GM12878 (cell line): Measurements from ENCODE around the gene PHRF1. TPM values are rescaled to one million over a fixed set of nuclear protein-coding genes. Genes with fewer than 3 reads are reported as not detected.

Experiments
- ATAC-seq: fragments of 200-7000 bp; cut with Tn5 transposase; 3 replicates; pipeline ENCODE4 v1.9.1; 2020; ENCODE audit warnings: mild to moderate bottlenecking, moderate library complexity
- BruUV-seq: library from RNA; stranded (reverse); fragments of 400-500 nt; replicated peaks from 2 replicates; lab custom pipeline; 2021; lab: Mats Ljungman, UMichigan
- CTCF ChIA-PET: fragments of 300-600 bp; sonication (Branson Sonifier 250); formaldehyde crosslinking; extraction: SDS; loops from one replicate; lab custom pipeline; 2021; ENCODE audit warnings: inconsistent platforms; lab: Yijun Ruan, JAX
- POLR2A ChIA-PET: fragments of 350-600 bp; formaldehyde crosslinking; extraction: SDS; loops from one replicate; lab custom pipeline; 2021; ENCODE audit warnings: inconsistent platforms; lab: Charles Lee
- RAD21 ChIA-PET: fragments of 300-600 bp; sonication (Branson Sonifier 250); formaldehyde crosslinking; loops from one replicate; lab custom pipeline; 2023; ENCODE audit warnings: antibody characterized with exemption; ENCODE audit not compliant: unreplicated experiment; lab: Charles Lee
- SMC1A ChIA-PET: fragments of 300-600 bp; sonication (Branson Sonifier 250); formaldehyde crosslinking; loops from one replicate; lab custom pipeline; 2023; ENCODE audit not compliant: unreplicated experiment, uncharacterized antibody; lab: Charles Lee
- DNase-seq: peaks from one replicate; pipeline ENCODE4 v3.0.0-alpha.2; 2011; ENCODE audit warnings: low read depth, low spot score
- FAIRE-seq: peaks from 3 replicates; lab custom pipeline; 2011; peaks lifted over from hg19 to GRCh38; lab: Jason Lieb, UNC
- H2AFZ ChIP-seq: 2 replicates; pipeline ENCODE4 v1.6.0; 2011; ENCODE audit warnings: low read depth, low read length, control low read depth; ENCODE audit not compliant: control insufficient read depth
- H3K27ac ChIP-seq: 2 replicates; pipeline ENCODE4 v1.5.1; 2011; ENCODE audit warnings: control low read depth; ENCODE audit not compliant: control insufficient read depth, insufficient read depth
- H3K27me3 ChIP-seq, 2 experiments: replicated peaks in 1 of 2; 2 replicates each; pipeline versions ENCODE4 v1.6.0 to v1.6.1; 2011; ENCODE audit warnings: low read length in 1 of 2; ENCODE audit not compliant: control insufficient read depth in 2 of 2, insufficient read depth in 2 of 2
- H3K36me3 ChIP-seq, 2 experiments: 2 replicates each; pipeline ENCODE4 v1.5.1; 2011; ENCODE audit warnings: low read length in 1 of 2; ENCODE audit not compliant: control insufficient read depth in 2 of 2, insufficient read depth in 2 of 2
- H3K4me1 ChIP-seq: 2 replicates; pipeline ENCODE4 v1.6.1; 2011; ENCODE audit warnings: mild to moderate bottlenecking, low read length, moderate library complexity, mixed read lengths; ENCODE audit not compliant: control insufficient read depth, insufficient read depth
- H3K4me2 ChIP-seq: 2 replicates; pipeline ENCODE4 v1.6.0; 2011; ENCODE audit warnings: control low read depth; ENCODE audit not compliant: control insufficient read depth, insufficient read depth
- H3K4me3 ChIP-seq: fragments of 200-600 bp; sonication (generic); 2 replicates; pipeline ENCODE4 v1.5.1; 2016
- H3K79me2 ChIP-seq: 2 replicates; pipeline ENCODE4 v1.6.0; 2011; ENCODE audit warnings: low read length; ENCODE audit not compliant: control insufficient read depth, insufficient read depth
- H3K9ac ChIP-seq: 2 replicates; pipeline ENCODE4 v1.8.0; 2011; ENCODE audit warnings: low read length, control low read depth, mixed read lengths; ENCODE audit not compliant: control insufficient read depth, insufficient read depth
- H3K9me3 ChIP-seq: replicated peaks from 3 replicates; pipeline ENCODE4 v1.5.1; 2011; ENCODE audit warnings: mild to moderate bottlenecking, low read length; ENCODE audit not compliant: control insufficient read depth, insufficient read depth
- H4K20me1 ChIP-seq: 2 replicates; pipeline ENCODE4 v1.6.0; 2011; ENCODE audit not compliant: control insufficient read depth, insufficient read depth
- CREB1 ChIP-seq: IDR thresholded peaks from 2 replicates; pipeline ENCODE4 v1.6.1; 2012; ENCODE audit warnings: low read depth, mild to moderate bottlenecking, inconsistent platforms
- EP300 ChIP-seq, 2 experiments: fragments of 150-350 bp in 1 of 2; IDR thresholded peaks; 2 replicates each; pipeline ENCODE4 v1.6.1; 2011 to 2012; ENCODE audit warnings: low read depth in 2 of 2, low read length in 2 of 2, borderline replicate concordance in 1 of 2, improper control_type of control experiment in 1 of 2, inconsistent platforms in 1 of 2; ENCODE audit not compliant: control insufficient read depth in 1 of 2
- HDAC6 ChIP-seq: fragments of 200-600 bp; sonication (generic); IDR thresholded peaks from one replicate; pipeline ENCODE4 v1.8.0; 2017; ENCODE audit warnings: antibody characterized with exemption; ENCODE audit not compliant: unreplicated experiment
- MTA3 ChIP-seq: IDR thresholded peaks from 2 replicates; pipeline ENCODE4 v1.6.1; 2012; ENCODE audit warnings: low read length, inconsistent platforms, borderline replicate concordance
- ZZZ3 ChIP-seq: IDR thresholded peaks from 2 replicates; pipeline ENCODE4 v1.6.1; 2011; ENCODE audit warnings: low read depth; ENCODE audit not compliant: control insufficient read depth, insufficient read length
- WGBS: methylation state at CpG from one replicate; pipeline ENCODE4 v1.1.6; 2016; ENCODE audit warnings: low lambda C conversion rate; ENCODE audit not compliant: insufficient replicate concordance, insufficient coverage; ENCODE audit errors: missing lambda C conversion rate; 5-methylcytosine and 5-hydroxymethylcytosine counted together
- in situ Hi-C: fragments of 300-500 bp; cut with MboI; formaldehyde crosslinking; loops from 9 replicates; pipeline ENCODE4 v1.14.3; 2018; ENCODE audit warnings: mixed read lengths
- intact Hi-C: fragments of 100-400 bp; cut with micrococcal nuclease; formaldehyde crosslinking; loops from one replicate; pipeline ENCODE4 v1.14.2; 2022; ENCODE audit not compliant: unreplicated experiment
- polyA plus RNA-seq, 11 experiments: library from polyadenylated mRNA; depleted of rRNA in 4 of 11; unstranded in 6 of 11; stranded (reverse) in 5 of 11; fragments of >200 nt; fragmentation: Nextera tagmentation in 4 of 11; fragmentation: Illumina TruSeq in 1 of 11; extraction: Ambion mirVana in 4 of 11; extraction: Trizol in 1 of 11; gene quantifications; 1 replicate in 1 of 11; 2 replicates in 10 of 11; pipeline versions ENCODE4 v1.2.1 to v1.2.3, GENCODE V29; 2011 to 2016; ENCODE audit warnings: inconsistent platforms in 2 of 11, missing spikeins in 2 of 11, low read depth in 1 of 11
- total RNA-seq, 4 experiments: library from RNA; depleted of rRNA in 3 of 4; stranded (reverse); fragments of >200 nt in 3 of 4; fragmentation: Illumina TruSeq in 1 of 4; extraction: Trizol in 1 of 4; gene quantifications; 2 replicates each; pipeline versions ENCODE4 v1.2.1 to v1.2.3, GENCODE V29; 2013 to 2021
- TF ChIP-seq, protein P1 (sequence below): fragments of 150-350 bp; IDR thresholded peaks from 2 replicates; pipeline ENCODE4 v1.6.1; 2016; ENCODE audit warnings: low read depth, low read length
- TF ChIP-seq, protein P2 (sequence below): fragments of 150-350 bp; IDR thresholded peaks from 2 replicates; pipeline ENCODE4 v1.6.1; 2014; ENCODE audit warnings: mild to moderate bottlenecking, low read depth, low read length

The PHRF1 gene
- total and polyA plus RNA-seq, 10 of the 15 experiments (the other 5 are each of a cell fraction or from before 2014, with no cell fraction given) = 0.13 to 43.5 (median 15.1) TPM

DNA sequence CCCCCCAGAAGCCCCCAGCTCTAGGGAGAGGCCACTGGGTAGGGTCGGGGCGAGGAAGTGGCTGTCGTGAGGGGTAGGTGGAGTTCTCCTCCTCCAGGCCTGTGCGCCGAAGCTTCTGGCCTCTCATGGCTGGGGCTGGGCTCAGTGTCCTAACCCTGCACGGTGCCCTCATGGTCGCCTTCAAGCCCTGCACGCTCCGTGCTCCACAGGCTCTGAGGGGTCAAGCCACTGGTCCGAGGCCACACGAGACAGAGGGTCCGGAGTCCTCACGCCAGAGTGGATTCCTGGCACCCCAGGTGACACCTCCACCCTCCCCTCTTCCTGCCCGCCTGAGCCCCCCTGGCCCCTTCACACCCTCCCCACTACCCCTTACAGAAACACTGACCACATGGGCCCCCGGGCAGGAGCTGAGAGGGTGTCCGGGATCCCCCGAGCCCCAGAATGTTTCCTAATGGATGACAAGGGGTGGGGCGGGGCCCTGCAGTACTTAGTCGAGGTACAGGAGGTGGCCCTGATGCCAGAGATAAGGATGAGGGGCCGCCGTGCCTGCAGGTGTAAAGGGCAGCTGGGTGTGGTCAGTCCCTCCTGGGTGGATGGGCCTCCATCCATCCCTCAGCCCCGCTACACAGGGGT, 49.5 kb downstream of the PHRF1 start (continued):
- TF ChIP-seq, protein P1, sequence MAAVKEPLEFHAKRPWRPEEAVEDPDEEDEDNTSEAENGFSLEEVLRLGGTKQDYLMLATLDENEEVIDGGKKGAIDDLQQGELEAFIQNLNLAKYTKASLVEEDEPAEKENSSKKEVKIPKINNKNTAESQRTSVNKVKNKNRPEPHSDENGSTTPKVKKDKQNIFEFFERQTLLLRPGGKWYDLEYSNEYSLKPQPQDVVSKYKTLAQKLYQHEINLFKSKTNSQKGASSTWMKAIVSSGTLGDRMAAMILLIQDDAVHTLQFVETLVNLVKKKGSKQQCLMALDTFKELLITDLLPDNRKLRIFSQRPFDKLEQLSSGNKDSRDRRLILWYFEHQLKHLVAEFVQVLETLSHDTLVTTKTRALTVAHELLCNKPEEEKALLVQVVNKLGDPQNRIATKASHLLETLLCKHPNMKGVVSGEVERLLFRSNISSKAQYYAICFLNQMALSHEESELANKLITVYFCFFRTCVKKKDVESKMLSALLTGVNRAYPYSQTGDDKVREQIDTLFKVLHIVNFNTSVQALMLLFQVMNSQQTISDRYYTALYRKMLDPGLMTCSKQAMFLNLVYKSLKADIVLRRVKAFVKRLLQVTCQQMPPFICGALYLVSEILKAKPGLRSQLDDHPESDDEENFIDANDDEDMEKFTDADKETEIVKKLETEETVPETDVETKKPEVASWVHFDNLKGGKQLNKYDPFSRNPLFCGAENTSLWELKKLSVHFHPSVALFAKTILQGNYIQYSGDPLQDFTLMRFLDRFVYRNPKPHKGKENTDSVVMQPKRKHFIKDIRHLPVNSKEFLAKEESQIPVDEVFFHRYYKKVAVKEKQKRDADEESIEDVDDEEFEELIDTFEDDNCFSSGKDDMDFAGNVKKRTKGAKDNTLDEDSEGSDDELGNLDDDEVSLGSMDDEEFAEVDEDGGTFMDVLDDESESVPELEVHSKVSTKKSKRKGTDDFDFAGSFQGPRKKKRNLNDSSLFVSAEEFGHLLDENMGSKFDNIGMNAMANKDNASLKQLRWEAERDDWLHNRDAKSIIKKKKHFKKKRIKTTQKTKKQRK = no peak

DNA sequence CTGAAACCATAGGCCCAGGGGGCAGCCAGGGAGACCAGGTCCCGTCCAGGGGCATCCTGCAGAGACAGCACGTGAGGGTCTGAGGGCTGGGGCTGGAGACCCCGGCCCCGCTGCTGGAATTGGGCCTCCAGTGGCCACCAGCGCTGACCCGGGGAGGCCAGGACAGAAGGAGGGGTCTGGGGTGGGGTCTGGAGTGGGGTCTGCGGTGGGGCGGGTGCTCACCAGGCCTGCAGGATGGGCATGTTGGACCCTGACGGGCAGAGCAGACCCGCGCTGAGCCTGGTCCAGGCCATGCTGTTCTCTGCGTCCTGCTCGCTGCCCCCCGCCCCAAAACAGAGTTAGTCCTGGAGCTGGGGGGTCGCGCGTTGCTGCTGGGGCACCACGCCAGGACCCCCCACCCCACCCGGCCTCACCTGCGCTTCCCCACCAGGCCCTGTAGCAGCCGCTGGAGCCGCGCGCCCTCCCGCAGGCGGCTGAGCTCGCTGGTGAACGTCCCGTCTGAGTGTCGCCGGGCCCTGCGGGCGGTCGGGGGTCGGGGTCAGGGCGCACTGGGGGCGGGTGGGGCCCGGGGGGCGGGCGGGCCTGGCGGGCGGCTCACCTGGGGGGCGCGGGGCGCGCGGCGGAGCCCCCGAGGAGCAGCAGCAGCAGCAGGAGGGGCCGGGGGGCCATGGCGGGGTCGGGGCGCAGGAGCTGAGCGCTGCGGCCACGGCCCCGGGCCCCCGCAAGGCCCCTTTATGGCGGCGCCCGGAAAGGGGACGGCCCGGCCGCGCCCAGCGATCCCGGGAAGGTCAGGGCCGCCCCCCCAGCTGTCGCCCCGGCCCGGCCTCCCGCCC, 50.4 kb downstream of the PHRF1 start, which contains the start of gene SCT:
Gene SCT (minus strand): TSS at position 707 of the 833 bp plus-strand sequence. CDS start 38 bp downstream, at position 669.
- TF ChIP-seq CREB1 (no peak), MTA3 (no peak), EP300 (IDR thresholded peaks at IDR 0.05; ENCODE audit: borderline replicate concordance in 1 of 2, control insufficient read depth in 1 of 2, low read depth in 2 of 2, low read length in 2 of 2) (no peak), ZZZ3 (no peak), HDAC6 (no peak)
- TF ChIP-seq, protein P2, sequence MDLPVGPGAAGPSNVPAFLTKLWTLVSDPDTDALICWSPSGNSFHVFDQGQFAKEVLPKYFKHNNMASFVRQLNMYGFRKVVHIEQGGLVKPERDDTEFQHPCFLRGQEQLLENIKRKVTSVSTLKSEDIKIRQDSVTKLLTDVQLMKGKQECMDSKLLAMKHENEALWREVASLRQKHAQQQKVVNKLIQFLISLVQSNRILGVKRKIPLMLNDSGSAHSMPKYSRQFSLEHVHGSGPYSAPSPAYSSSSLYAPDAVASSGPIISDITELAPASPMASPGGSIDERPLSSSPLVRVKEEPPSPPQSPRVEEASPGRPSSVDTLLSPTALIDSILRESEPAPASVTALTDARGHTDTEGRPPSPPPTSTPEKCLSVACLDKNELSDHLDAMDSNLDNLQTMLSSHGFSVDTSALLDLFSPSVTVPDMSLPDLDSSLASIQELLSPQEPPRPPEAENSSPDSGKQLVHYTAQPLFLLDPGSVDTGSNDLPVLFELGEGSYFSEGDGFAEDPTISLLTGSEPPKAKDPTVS = no peak
- no peaks in the 10 kb centered on the region for H3K27me3 ChIP-seq
- no peak for DNase-seq
- WGBS = 20% methylated on average over 15 of the region's 72 CpGs
- ChIA-PET POLR2A (no interaction called here), CTCF (no interaction called here), RAD21 (no interaction called here), SMC1A (no interaction called here)
- no peak within 1 kb of the TSS for H3K4me3 ChIP-seq
- H3K9ac ChIP-seq = no peak within 1 kb of the TSS
- intact Hi-C loops = no loop called here
- BruUV-seq = no TSS peak
- no peaks in the 10 kb centered on the region for H3K79me2 ChIP-seq
- no peak within 1 kb of the TSS for H2AFZ ChIP-seq
- H3K4me1 ChIP-seq = peaks cover 29% of the 10 kb centered on the region
- H4K20me1 ChIP-seq = no peaks in the 10 kb centered on the region
- FAIRE-seq = no peak
- no peak within 1 kb of the TSS for H3K27ac ChIP-seq
- no peaks in the 10 kb centered on the region for H3K9me3 ChIP-seq
- no peak for ATAC-seq
- no peak within 1 kb of the TSS for H3K4me2 ChIP-seq
- in situ Hi-C loops = no loop called here
- H3K36me3 ChIP-seq = no peaks in the 10 kb centered on the region
